ENCODE results near the gene MT4. TPM values are rescaled to one million over a fixed set of nuclear protein-coding genes. Genes with fewer than 3 reads are reported as not detected.
"Not testable (repeated sequence)": the region's sequence is repeated elsewhere in the genome, so short reads cannot be mapped to it uniquely, and the experiment has no call there.

MT4 gene
- total RNA-seq, 2 donors from 2014 or later: not detected

GRCh38 chr16:56551796-56552738 is 12.8 kb upstream of the MT4 start:
- ATAC-seq: peak; percentile 90
- intact Hi-C loops (cut with DNase I, micrococcal nuclease): no loop called here

GRCh38 chr16:56554441-56554840 is 10.4 kb upstream of the MT4 start:
- intact Hi-C loops (cut with DNase I, micrococcal nuclease): no loop called here
- no peak for ATAC-seq
- DNase-seq: no peak

More at GRCh38 chr16:56551796-56552738, 12.8 kb upstream of the MT4 start:
- DNase-seq: peak; percentile 16 to 45

- no peak for DNase-seq
- ATAC-seq: peak; percentile 18
- intact Hi-C loops (cut with DNase I, micrococcal nuclease): no loop called here
Measured at GRCh38 chr16:56558024-56558747, 6.7 kb upstream of the MT4 start.

- no peak for DNase-seq
- no peak for ATAC-seq
- intact Hi-C loops (cut with DNase I, micrococcal nuclease): no loop called here
Measured at GRCh38 chr16:56559109-56559508, 5.8 kb upstream of the MT4 start.

GRCh38 chr16:56560447-56560846 is 4.4 kb upstream of the MT4 start:
- intact Hi-C loops (cut with DNase I, micrococcal nuclease): no loop called here
- no peak for ATAC-seq
- no peak for DNase-seq

GRCh38 chr16:56561126-56561525 is 3.7 kb upstream of the MT4 start:
- DNase-seq: no peak
- ATAC-seq: no peak
- intact Hi-C loops (cut with DNase I, micrococcal nuclease): no loop called here

- DNase-seq (no peak), ATAC-seq (peak; percentile 27)
- intact Hi-C loops (cut with DNase I, micrococcal nuclease): no loop called here
Measured at GRCh38 chr16:56569971-56570370, 5.1 kb downstream of the MT4 start.

- DNase-seq (no peak), ATAC-seq (no peak)
- intact Hi-C loops (cut with DNase I, micrococcal nuclease): no loop called here
Measured at GRCh38 chr16:56571525-56571924, 6.7 kb downstream of the MT4 start.

GRCh38 chr16:56574625-56575024 is 9.8 kb downstream of the MT4 start:
- DNase-seq (no peak), ATAC-seq (no peak)
- intact Hi-C loops (cut with DNase I, micrococcal nuclease): no loop called here

- intact Hi-C loops (cut with DNase I, micrococcal nuclease): loop anchor here in 1 of 2 donors (2.0 kb wide), 1 partner anchor 126 kb away; no protein-coding TSS in a partner anchor
- ATAC-seq (peak; percentile 100), DNase-seq (peak; percentile 84)
Measured at GRCh38 chr16:56576585-56577299, 11.9 kb downstream of the MT4 start.

GRCh38 chr16:56577300-56577625 is 12.4 kb downstream of the MT4 start:
- intact Hi-C loops (cut with DNase I, micrococcal nuclease): loop anchor here in 1 of 2 donors (2.0 kb wide), 1 partner anchor 126 kb away; no protein-coding TSS in a partner anchor
- no peak for DNase-seq
- ATAC-seq: no peak

GRCh38 chr16:56580391-56581048 is 15.6 kb downstream of the MT4 start:
- ATAC-seq: no peak
- no peak for DNase-seq
- intact Hi-C loops (cut with DNase I, micrococcal nuclease): no loop called here

- DNase-seq; intact Hi-C loops (cut with DNase I, micrococcal nuclease); ATAC-seq: not testable (repeated sequence)
Measured at GRCh38 chr16:56582911-56583310, 18.0 kb downstream of the MT4 start.

GRCh38 chr16:56583351-56584168 is 18.7 kb downstream of the MT4 start:
- ATAC-seq: no peak
- DNase-seq: no peak
- intact Hi-C loops (cut with DNase I, micrococcal nuclease): no loop called here

GRCh38 chr16:56584276-56584675 is 19.4 kb downstream of the MT4 start:
- intact Hi-C loops (cut with DNase I, micrococcal nuclease): no loop called here
- DNase-seq (no peak), ATAC-seq (no peak)

- ATAC-seq: no peak
- DNase-seq: no peak
- intact Hi-C loops (cut with DNase I, micrococcal nuclease): no loop called here
Measured at GRCh38 chr16:56588781-56589140, 23.9 kb downstream of the MT4 start.

- intact Hi-C loops (cut with DNase I, micrococcal nuclease): no loop called here
- ATAC-seq: peak; percentile 88
Measured at GRCh38 chr16:56589141-56590039, 24.5 kb downstream of the MT4 start, which contains the start of gene MT3. Gene MT3 (plus strand): TSS chr16:56589528. CDS start chr16:56589591, 63 bp downstream.

More at GRCh38 chr16:56589141-56590039, 24.5 kb downstream of the MT4 start, which contains the start of gene MT3:
- peak; percentile 38 to 60 for DNase-seq
